Osteocyte (in vitro differentiated cells): ENCODE measurements around the gene FBP2. TPM values are rescaled to one million over a fixed set of nuclear protein-coding genes. Genes with fewer than 3 reads are reported as not detected.
A peak's percentile ranks its signal among the peaks of the same experiment; 100 is the strongest.

Experiments used
- DNase-seq: peaks from one replicate; pipeline ENCODE4 v3.0.0; 2021; ENCODE audit warnings: mixed read lengths; ENCODE audit not compliant: unreplicated experiment; ENCODE audit errors: extremely low spot score
- H3K27ac Mint-ChIP-seq: one replicate; pipeline ENCODE4 v1.8.0; 2021; ENCODE audit warnings: mild to moderate bottlenecking, mixed read lengths; ENCODE audit not compliant: unreplicated experiment
- H3K27me3 Mint-ChIP-seq: one replicate; pipeline ENCODE4 v1.8.0; 2021; ENCODE audit warnings: mixed read lengths; ENCODE audit not compliant: unreplicated experiment
- H3K36me3 Mint-ChIP-seq: one replicate; pipeline ENCODE4 v1.8.0; 2021; ENCODE audit warnings: mixed read lengths; ENCODE audit not compliant: unreplicated experiment
- H3K4me1 Mint-ChIP-seq: one replicate; pipeline ENCODE4 v1.8.0; 2021; ENCODE audit warnings: mixed read lengths; ENCODE audit not compliant: unreplicated experiment
- H3K4me3 Mint-ChIP-seq: one replicate; pipeline ENCODE4 v1.8.0; 2021; ENCODE audit warnings: mild to moderate bottlenecking, moderate library complexity, mixed read lengths; ENCODE audit not compliant: unreplicated experiment
- H3K9me3 Mint-ChIP-seq: one replicate; pipeline ENCODE4 v1.8.0; 2021; ENCODE audit warnings: mixed read lengths; ENCODE audit not compliant: unreplicated experiment
- long read RNA-seq: library from polyadenylated mRNA; unstranded; transcript quantifications from one replicate; pipeline ENCODE4 v2.0.0, GENCODE V29; 2021
- total RNA-seq: library from RNA; stranded (reverse); gene quantifications from 2 replicates; pipeline ENCODE4 v1.2.1, GENCODE V29; 2021
- TF ChIP-seq, protein P1 (sequence below): fragments of 200-600 bp; sonication (generic); IDR thresholded peaks from 2 replicates; pipeline ENCODE4 v1.5.0; 2021; ENCODE audit warnings: antibody characterized with exemption, mild to moderate bottlenecking, moderate library complexity

The FBP2 gene
- total RNA-seq, result not detected in 2 replicates
- long read RNA-seq, partial matches to known transcripts, result 0 of 6 reads
- long read RNA-seq, other reads (novel, unspliced or antisense), result 6 of 6 reads

DNA sequence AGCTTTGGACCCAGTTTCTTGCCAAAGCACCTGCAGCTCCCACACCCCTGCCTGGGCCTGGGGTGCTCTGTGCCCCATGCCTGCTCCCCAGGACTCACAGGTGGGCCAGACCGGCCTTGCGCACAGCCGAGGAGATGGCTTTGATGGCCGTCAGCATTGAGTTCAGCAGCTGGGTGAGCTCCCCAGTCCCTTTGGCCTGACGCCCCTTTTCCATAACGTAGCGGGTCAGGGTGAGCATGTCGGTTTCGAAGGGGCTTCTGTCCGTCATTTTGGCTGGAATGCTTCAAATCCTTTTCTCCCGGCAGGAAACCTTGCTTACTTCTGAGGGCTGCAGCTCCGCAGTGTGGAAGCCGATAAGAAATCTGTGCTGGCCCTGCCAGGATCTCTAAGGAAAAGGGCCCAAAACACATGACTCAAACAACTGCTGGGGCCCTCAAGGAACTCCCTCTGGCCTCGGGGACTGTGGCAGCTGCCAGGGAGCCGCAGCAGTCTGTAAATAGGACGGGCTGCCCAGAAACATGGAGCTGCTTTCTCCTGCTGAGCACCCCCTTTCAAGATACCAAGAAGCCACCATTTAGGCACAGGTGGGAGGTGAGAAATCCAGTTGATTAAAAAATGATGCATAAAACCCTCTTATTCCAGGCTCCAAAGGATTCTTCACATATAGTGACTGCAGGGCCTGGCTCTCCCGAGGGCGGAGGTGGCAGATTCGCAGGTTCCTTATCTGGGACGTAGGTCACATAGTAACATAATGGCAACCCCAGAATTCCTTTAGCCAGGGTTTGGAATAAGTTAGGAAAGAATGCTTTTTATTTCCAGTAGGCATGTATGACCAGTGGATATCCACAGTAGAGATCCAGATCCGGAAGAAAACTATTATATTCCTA lies at the start of gene FBP2:
TSS of gene FBP2 (minus strand) at position 366 of the 887 bp plus-strand sequence. CDS start at position 268, 98 bp downstream.
- peaks cover 23% of the 10 kb centered on the region for H3K27me3 Mint-ChIP-seq
- no peaks in the 10 kb centered on the region for H3K4me1 Mint-ChIP-seq
- no peaks in the 10 kb centered on the region for H3K36me3 Mint-ChIP-seq
- H3K9me3 Mint-ChIP-seq, result no peaks in the 10 kb centered on the region
- DNase-seq, result no peak
- no peak within 1 kb of the TSS for H3K4me3 Mint-ChIP-seq
- H3K27ac Mint-ChIP-seq, result no peak within 1 kb of the TSS
- TF ChIP-seq, protein P1, sequence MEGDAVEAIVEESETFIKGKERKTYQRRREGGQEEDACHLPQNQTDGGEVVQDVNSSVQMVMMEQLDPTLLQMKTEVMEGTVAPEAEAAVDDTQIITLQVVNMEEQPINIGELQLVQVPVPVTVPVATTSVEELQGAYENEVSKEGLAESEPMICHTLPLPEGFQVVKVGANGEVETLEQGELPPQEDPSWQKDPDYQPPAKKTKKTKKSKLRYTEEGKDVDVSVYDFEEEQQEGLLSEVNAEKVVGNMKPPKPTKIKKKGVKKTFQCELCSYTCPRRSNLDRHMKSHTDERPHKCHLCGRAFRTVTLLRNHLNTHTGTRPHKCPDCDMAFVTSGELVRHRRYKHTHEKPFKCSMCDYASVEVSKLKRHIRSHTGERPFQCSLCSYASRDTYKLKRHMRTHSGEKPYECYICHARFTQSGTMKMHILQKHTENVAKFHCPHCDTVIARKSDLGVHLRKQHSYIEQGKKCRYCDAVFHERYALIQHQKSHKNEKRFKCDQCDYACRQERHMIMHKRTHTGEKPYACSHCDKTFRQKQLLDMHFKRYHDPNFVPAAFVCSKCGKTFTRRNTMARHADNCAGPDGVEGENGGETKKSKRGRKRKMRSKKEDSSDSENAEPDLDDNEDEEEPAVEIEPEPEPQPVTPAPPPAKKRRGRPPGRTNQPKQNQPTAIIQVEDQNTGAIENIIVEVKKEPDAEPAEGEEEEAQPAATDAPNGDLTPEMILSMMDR, result no peak

DNA sequence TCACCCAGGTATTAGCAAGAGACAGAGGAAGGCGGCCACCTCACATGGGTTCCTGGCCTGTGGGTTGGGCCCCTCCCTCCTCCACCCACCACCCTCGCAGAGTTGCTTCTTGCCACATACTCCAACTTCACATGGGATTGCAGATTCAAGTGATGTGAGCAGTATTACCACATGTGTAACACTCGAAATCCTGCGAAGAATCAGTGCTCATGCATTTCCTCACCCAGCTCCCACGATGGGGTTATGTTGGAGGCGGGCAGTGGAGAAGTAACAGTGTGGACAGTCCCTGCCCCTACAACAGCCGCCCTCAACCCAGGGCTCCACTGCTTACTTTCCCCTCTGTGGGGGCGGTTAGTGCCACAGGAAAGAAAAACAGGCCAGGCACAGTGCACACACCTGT lies 49.6 kb upstream of the FBP2 start:
- Mint-ChIP-seq H3K4me3 (no peak overlapping the region), H3K4me1 (peaks cover 10% of the 10 kb centered on the region), H3K27ac (no peak overlapping the region), H3K9me3 (no peaks in the 10 kb centered on the region), H3K36me3 (no peaks in the 10 kb centered on the region), H3K27me3 (peaks cover 9% of the 10 kb centered on the region)
- no peak for DNase-seq
- TF ChIP-seq, protein P1, result no peak

DNA sequence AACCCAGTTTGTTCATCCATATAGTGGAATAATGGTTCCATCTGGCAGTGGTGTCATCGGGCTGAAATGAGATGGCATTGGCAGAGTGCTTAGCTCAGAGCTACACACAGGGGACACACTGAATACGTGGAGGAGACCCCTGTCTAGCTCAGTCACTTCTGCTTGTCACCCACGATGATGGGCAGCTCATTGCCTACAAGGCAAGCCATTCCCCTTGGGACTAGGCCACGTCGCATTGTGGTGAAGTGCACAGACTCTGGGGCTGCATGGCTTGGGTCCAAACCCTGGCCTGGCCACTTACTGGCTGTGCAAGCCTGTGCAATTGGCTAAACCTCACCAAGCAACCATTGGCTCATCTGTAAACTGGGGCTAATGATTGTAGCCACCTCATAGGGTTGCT lies 48.9 kb upstream of the FBP2 start:
- Mint-ChIP-seq H3K4me1 (peaks cover 10% of the 10 kb centered on the region), H3K27ac (no peak overlapping the region), H3K36me3 (no peaks in the 10 kb centered on the region), H3K9me3 (no peaks in the 10 kb centered on the region), H3K4me3 (no peak overlapping the region), H3K27me3 (peaks cover 14% of the 10 kb centered on the region)
- TF ChIP-seq, protein P1, result no peak
- DNase-seq, result no peak

DNA sequence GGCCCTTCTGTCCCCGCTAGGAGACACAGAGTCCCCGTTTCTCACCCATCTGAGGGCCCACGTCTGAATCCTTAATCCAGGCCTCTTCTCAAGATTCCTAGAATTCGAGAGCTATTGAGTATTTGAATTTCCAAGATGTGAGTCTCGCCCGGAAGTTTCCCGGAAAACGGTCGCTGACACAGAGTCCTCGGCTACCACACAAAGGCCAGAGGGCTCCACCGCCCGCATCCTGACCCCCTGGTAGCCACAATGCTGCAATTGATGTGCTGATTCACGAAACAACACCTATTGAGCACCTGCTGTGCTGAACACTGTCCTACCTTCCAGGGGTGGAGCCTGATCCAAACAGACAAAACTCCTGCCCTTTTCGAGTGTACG lies 46.4 kb upstream of the FBP2 start:
- Mint-ChIP-seq H3K4me3 (peak overlapping the region; percentile 77), H3K27me3 (peaks cover 30% of the 10 kb centered on the region), H3K4me1 (peaks cover 10% of the 10 kb centered on the region), H3K27ac (no peak overlapping the region), H3K9me3 (no peaks in the 10 kb centered on the region), H3K36me3 (no peaks in the 10 kb centered on the region)
- TF ChIP-seq, protein P1, result no peak
- DNase-seq, result no peak
